Panc1 (cell line): ENCODE data around the gene CHRNB1.

ENCODE experiments used
- CTCF ChIP-seq: fragments of 450-650 bp; IDR thresholded peaks from 2 replicates; pipeline ENCODE4 v1.5.1; 2017; ENCODE audit warnings: mild to moderate bottlenecking
- POLR2AphosphoS5 ChIP-seq: IDR thresholded peaks from 2 replicates; pipeline ENCODE4 v1.6.1; 2012; ENCODE audit warnings: mild to moderate bottlenecking, low read depth, low read length, moderate library complexity
- REST ChIP-seq, 2 experiments: IDR thresholded peaks; 2 replicates each; pipeline ENCODE4 v1.6.1; 2011 to 2012; ENCODE audit warnings: low read depth in 2 of 2, control low read depth in 1 of 2, low read length in 1 of 2, mild to moderate bottlenecking in 1 of 2, moderate library complexity in 1 of 2; ENCODE audit not compliant: insufficient read depth in 1 of 2

- TF ChIP-seq CTCF (no peak), POLR2AphosphoS5 (no peak), REST (IDR thresholded peaks at IDR 0.05; ENCODE audit: insufficient read depth in 1 of 2, low read depth in 2 of 2, low read length in 1 of 2) (no peak)
Observed at GRCh38 chr17:7423679-7424078, 21.2 kb upstream of the CHRNB1 start.
